Breast epithelium (tissue), 3 donors: ENCODE data around the gene ASTN1.

Experiments
- POLR2A ChIP-seq: fragments of 450-650 bp; IDR thresholded peaks from one replicate; pipeline ENCODE4 v1.6.1; 2016; ENCODE audit warnings: antibody characterized with exemption, mild to moderate bottlenecking, moderate library complexity
- TF ChIP-seq, protein P1 (sequence below), 3 donors: fragments of 450-650 bp; IDR thresholded peaks; one replicate each; pipeline ENCODE4 v1.5.1; 2016 to 2017; ENCODE audit warnings: antibody characterized with exemption in 3 of 3, mild to moderate bottlenecking in 3 of 3, moderate library complexity in 3 of 3

DNA sequence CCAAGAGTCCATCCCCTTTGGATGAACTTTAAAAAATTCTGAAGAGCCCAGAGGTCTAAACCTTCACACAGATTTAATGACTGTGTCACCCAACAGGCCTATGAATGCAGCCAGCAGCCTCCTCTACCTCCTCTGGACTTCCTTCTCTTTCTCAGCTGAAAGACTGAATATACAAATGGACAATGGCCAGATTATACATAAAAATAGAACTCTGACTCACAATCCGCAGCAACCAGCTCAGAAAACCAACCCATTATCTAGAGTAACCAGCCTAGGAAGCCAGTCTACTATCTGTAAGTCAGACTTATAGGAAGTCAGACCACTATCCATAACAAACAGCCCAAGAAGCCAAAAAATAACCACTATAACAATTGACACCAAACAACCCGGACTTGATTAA is 224.5 kb downstream of the ASTN1 start:
- no peak for TF ChIP-seq POLR2A
- TF ChIP-seq, protein P1, sequence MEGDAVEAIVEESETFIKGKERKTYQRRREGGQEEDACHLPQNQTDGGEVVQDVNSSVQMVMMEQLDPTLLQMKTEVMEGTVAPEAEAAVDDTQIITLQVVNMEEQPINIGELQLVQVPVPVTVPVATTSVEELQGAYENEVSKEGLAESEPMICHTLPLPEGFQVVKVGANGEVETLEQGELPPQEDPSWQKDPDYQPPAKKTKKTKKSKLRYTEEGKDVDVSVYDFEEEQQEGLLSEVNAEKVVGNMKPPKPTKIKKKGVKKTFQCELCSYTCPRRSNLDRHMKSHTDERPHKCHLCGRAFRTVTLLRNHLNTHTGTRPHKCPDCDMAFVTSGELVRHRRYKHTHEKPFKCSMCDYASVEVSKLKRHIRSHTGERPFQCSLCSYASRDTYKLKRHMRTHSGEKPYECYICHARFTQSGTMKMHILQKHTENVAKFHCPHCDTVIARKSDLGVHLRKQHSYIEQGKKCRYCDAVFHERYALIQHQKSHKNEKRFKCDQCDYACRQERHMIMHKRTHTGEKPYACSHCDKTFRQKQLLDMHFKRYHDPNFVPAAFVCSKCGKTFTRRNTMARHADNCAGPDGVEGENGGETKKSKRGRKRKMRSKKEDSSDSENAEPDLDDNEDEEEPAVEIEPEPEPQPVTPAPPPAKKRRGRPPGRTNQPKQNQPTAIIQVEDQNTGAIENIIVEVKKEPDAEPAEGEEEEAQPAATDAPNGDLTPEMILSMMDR (IDR thresholded peaks at IDR 0.05): no peak
